K562 (cell line): ENCODE measurements around the gene KNCN. TPM values are rescaled to one million over a fixed set of nuclear protein-coding genes. Genes with fewer than 3 reads are reported as not detected.

ENCODE experiments used
- ADNP ChIP-seq: fragments of 200-800 bp; sonication (Bioruptor generic); IDR thresholded peaks from 2 replicates; pipeline ENCODE4 v1.6.1; 2016; ENCODE audit warnings: missing genetic modification characterization, missing compliant biosample characterization
- CHD1 ChIP-seq: fragments of 200-600 bp; sonication (generic); IDR thresholded peaks from one replicate; pipeline ENCODE4 v1.6.1; 2012; ENCODE audit warnings: mild to moderate bottlenecking, moderate library complexity, low read length, inconsistent platforms
- CLOCK ChIP-seq: fragments of 250-450 bp; sonication (Bioruptor Pico); IDR thresholded peaks from 2 replicates; pipeline ENCODE4 v1.4.0; 2020; ENCODE audit warnings: mild to moderate bottlenecking, moderate library complexity, borderline replicate concordance
- JUNB ChIP-seq: fragments of 450-650 bp; formaldehyde crosslinking; conservative IDR thresholded peaks from 2 replicates; pipeline ENCODE4 v1.4.0; 2020; ENCODE audit warnings: mild to moderate bottlenecking
- MAFK ChIP-seq: IDR thresholded peaks from 2 replicates; pipeline ENCODE4 v1.6.1; 2011; ENCODE audit warnings: low read length, improper control_type of control experiment
- MCM2 ChIP-seq: fragments of 450-650 bp; IDR thresholded peaks from 2 replicates; pipeline ENCODE4 v1.6.1; 2017; ENCODE audit warnings: low read depth, mild to moderate bottlenecking
- MXD1 ChIP-seq: fragments of 250-450 bp; sonication (Bioruptor Pico); IDR thresholded peaks from 2 replicates; pipeline ENCODE4 v1.8.0; 2021; ENCODE audit warnings: borderline replicate concordance, mild to moderate bottlenecking, moderate library complexity; ENCODE audit not compliant: poor library complexity, severe bottlenecking
- PATZ1 ChIP-seq: fragments of 250-450 bp; sonication (Bioruptor Pico); IDR thresholded peaks from 2 replicates; pipeline ENCODE4 v1.5.0; 2020; ENCODE audit warnings: mild to moderate bottlenecking, borderline replicate concordance
- SREBF2 ChIP-seq: sonication (generic); formaldehyde crosslinking; IDR thresholded peaks from 2 replicates; pipeline ENCODE4 v1.4.0; 2020; ENCODE audit warnings: mild to moderate bottlenecking, missing genetic modification reagents
- TAL1 ChIP-seq: fragments of 450-650 bp; IDR thresholded peaks from 2 replicates; pipeline ENCODE4 v1.6.1; 2016; ENCODE audit warnings: mild to moderate bottlenecking
- TCF7 ChIP-seq: sonication (generic); IDR thresholded peaks from 2 replicates; pipeline ENCODE4 v1.6.1; 2016; ENCODE audit warnings: antibody characterized with exemption, borderline replicate concordance
- TCF7L2 ChIP-seq: fragments of 150-350 bp; IDR thresholded peaks from 2 replicates; pipeline ENCODE4 v1.6.1; 2016; ENCODE audit warnings: low read depth, mild to moderate bottlenecking, low read length, moderate library complexity
- ZBED1 ChIP-seq: IDR thresholded peaks from 2 replicates; pipeline ENCODE4 v1.6.1; 2014
- ZBTB40 ChIP-seq, 2 experiments: fragments of 450-650 bp in 1 of 2; sonication (generic) in 1 of 2; formaldehyde crosslinking in 1 of 2; IDR thresholded peaks; 2 replicates each; pipeline versions ENCODE4 v1.7.1 to v1.9.0; 2016 to 2022; ENCODE audit warnings: inconsistent platforms in 1 of 2, mild to moderate bottlenecking in 1 of 2, missing genetic modification reagents in 1 of 2
- ZZZ3 ChIP-seq: fragments of 450-650 bp; IDR thresholded peaks from 2 replicates; pipeline ENCODE4 v1.6.1; 2016; ENCODE audit warnings: antibody characterized with exemption, mild to moderate bottlenecking, moderate library complexity
- polyA plus RNA-seq, 8 experiments: library from polyadenylated mRNA; depleted of rRNA in 4 of 8; stranded (reverse) in 5 of 8; unstranded in 3 of 8; fragments of >200 nt; fragmentation: Nextera tagmentation in 2 of 8; fragmentation: Illumina TruSeq in 1 of 8; extraction: Ambion mirVana in 2 of 8; extraction: Trizol in 1 of 8; gene quantifications; 2 replicates each; pipeline versions ENCODE4 v1.2.1 to v1.2.3, GENCODE V29; 2011 to 2014; ENCODE audit warnings: inconsistent platforms in 1 of 8, missing spikeins in 1 of 8
- total RNA-seq, 7 experiments: library from RNA; depleted of rRNA in 6 of 7; stranded (reverse); fragments of >200 nt in 6 of 7; fragmentation: Illumina TruSeq in 2 of 7; extraction: Trizol in 2 of 7; gene quantifications; 2 replicates each; pipeline versions ENCODE4 v1.2.1 to v1.2.3, GENCODE V29; 2011 to 2021; ENCODE audit warnings: low replicate concordance in 1 of 7

Gene KNCN
- total and polyA plus RNA-seq, 9 of the 15 experiments (the other 6 are each of a cell fraction or from before 2014, with no cell fraction given): not detected

- TF ChIP-seq ZBTB40 (IDR thresholded peaks at IDR 0.05) (no peak), ZBTB40 (CRISPR knock-in tag; IDR thresholded peaks at IDR 0.05) (no peak), CLOCK (CRISPR knock-in tag) (no peak), MCM2 (no peak), TCF7L2 (no peak), MAFK (peak; percentile 80), CHD1 (no peak), ZZZ3 (no peak), JUNB (no peak), PATZ1 (no peak), ADNP (tag) (no peak), TAL1 (no peak), MXD1 (CRISPR knock-in tag) (no peak), TCF7 (no peak), SREBF2 (CRISPR knock-in tag) (no peak), ZBED1 (no peak)
These were observed 42.7 kb downstream of the KNCN start (continued) for GRCh38 chr1:46508757-46509156.
